Activated T-helper 2 cell treated with anti-CD3 and anti-CD28 coated beads, Interferon-gamma antibody, Interleukin-2, Interleukin-4, amounts not matched to agents 10 μg/mL and 5 μg/mL and 100 μg/mL, durations not matched to agents 14 hours and 24 hours and 36 hours (primary cell): ENCODE results near the gene NTSR1. TPM values are rescaled to one million over a fixed set of nuclear protein-coding genes. Genes with fewer than 3 reads are reported as not detected.

Source experiments
- DNase-seq: peaks from one replicate; pipeline ENCODE4 v3.0.0; 2021; ENCODE audit warnings: low spot score
- H3K27ac Mint-ChIP-seq: one replicate; pipeline ENCODE4 v1.8.0; 2021; ENCODE audit warnings: mixed read lengths
- H3K27me3 Mint-ChIP-seq: one replicate; pipeline ENCODE4 v1.8.0; 2021; ENCODE audit warnings: low read depth, mixed read lengths
- H3K36me3 Mint-ChIP-seq: one replicate; pipeline ENCODE4 v1.8.0; 2021; ENCODE audit warnings: low read depth, mixed read lengths
- H3K4me1 Mint-ChIP-seq: one replicate; pipeline ENCODE4 v1.8.0; 2021; ENCODE audit warnings: low read depth, mixed read lengths
- H3K4me3 Mint-ChIP-seq: one replicate; pipeline ENCODE4 v1.8.0; 2021; ENCODE audit warnings: low read depth, mild to moderate bottlenecking, moderate library complexity, mixed read lengths
- H3K9me3 Mint-ChIP-seq: one replicate; pipeline ENCODE4 v1.8.0; 2021; ENCODE audit warnings: mixed read lengths
- intact Hi-C: fragments of 100-400 bp; cut with micrococcal nuclease; formaldehyde crosslinking; loops from one replicate; pipeline ENCODE4 v1.15.1; 2023
- total RNA-seq: library from RNA; stranded (reverse); gene quantifications from 2 replicates; pipeline ENCODE4 v1.2.3, GENCODE V29; 2022

NTSR1 gene
- total RNA-seq, 1 donor from 2014 or later: not detected

- no peaks in the 10 kb centered on the region for H3K9me3 Mint-ChIP-seq
- no peaks in the 10 kb centered on the region for H3K36me3 Mint-ChIP-seq
- H3K27ac Mint-ChIP-seq: no peak overlapping the region
- H3K27me3 Mint-ChIP-seq: peaks cover 22% of the 10 kb centered on the region
- intact Hi-C loops: no loop called here
- peaks cover 10% of the 10 kb centered on the region for H3K4me1 Mint-ChIP-seq
- H3K4me3 Mint-ChIP-seq: no peak overlapping the region
- DNase-seq: no peak
These were observed 8.2 kb upstream of the NTSR1 start for GRCh38 chr20:62700261-62700930.

GRCh38 chr20:62701161-62702012 is 7.2 kb upstream of the NTSR1 start:
- DNase-seq: no peak
- H3K27ac Mint-ChIP-seq: no peak overlapping the region
- peaks cover 26% of the 10 kb centered on the region for H3K27me3 Mint-ChIP-seq
- peaks cover 10% of the 10 kb centered on the region for H3K4me1 Mint-ChIP-seq
- H3K36me3 Mint-ChIP-seq: no peaks in the 10 kb centered on the region
- H3K9me3 Mint-ChIP-seq: no peaks in the 10 kb centered on the region
- H3K4me3 Mint-ChIP-seq: no peak overlapping the region
- intact Hi-C loops: no loop called here

GRCh38 chr20:62702013-62702300 is 6.7 kb upstream of the NTSR1 start:
- Mint-ChIP-seq H3K27ac (no peak overlapping the region), H3K36me3 (no peaks in the 10 kb centered on the region), H3K27me3 (peaks cover 29% of the 10 kb centered on the region), H3K9me3 (no peaks in the 10 kb centered on the region), H3K4me1 (peaks cover 7% of the 10 kb centered on the region), H3K4me3 (no peak overlapping the region)
- intact Hi-C loops: no loop called here
- no peak for DNase-seq

GRCh38 chr20:62702895-62703852 is 5.5 kb upstream of the NTSR1 start:
- Mint-ChIP-seq H3K27ac (peak overlapping the region; percentile 76), H3K9me3 (no peaks in the 10 kb centered on the region), H3K36me3 (no peaks in the 10 kb centered on the region), H3K27me3 (peaks cover 37% of the 10 kb centered on the region), H3K4me1 (peaks cover 5% of the 10 kb centered on the region), H3K4me3 (no peak overlapping the region)
- intact Hi-C loops: no loop called here
- DNase-seq: no peak

GRCh38 chr20:62703853-62704228 is 4.8 kb upstream of the NTSR1 start:
- peaks cover 38% of the 10 kb centered on the region for H3K27me3 Mint-ChIP-seq
- H3K27ac Mint-ChIP-seq: peak overlapping the region; percentile 76
- DNase-seq: no peak
- H3K4me3 Mint-ChIP-seq: no peak overlapping the region
- H3K36me3 Mint-ChIP-seq: no peaks in the 10 kb centered on the region
- peaks cover 5% of the 10 kb centered on the region for H3K4me1 Mint-ChIP-seq
- intact Hi-C loops: no loop called here
- no peaks in the 10 kb centered on the region for H3K9me3 Mint-ChIP-seq

- H3K36me3 Mint-ChIP-seq: no peaks in the 10 kb centered on the region
- intact Hi-C loops: no loop called here
- H3K9me3 Mint-ChIP-seq: no peaks in the 10 kb centered on the region
- DNase-seq: no peak
- H3K27ac Mint-ChIP-seq: no peak overlapping the region
- no peak overlapping the region for H3K4me3 Mint-ChIP-seq
- H3K4me1 Mint-ChIP-seq: peaks cover 5% of the 10 kb centered on the region
- peaks cover 38% of the 10 kb centered on the region for H3K27me3 Mint-ChIP-seq
These were observed 4.2 kb upstream of the NTSR1 start for GRCh38 chr20:62704341-62704948.

- Mint-ChIP-seq H3K27me3 (peaks cover 48% of the 10 kb centered on the region), H3K4me1 (peaks cover 5% of the 10 kb centered on the region), H3K27ac (no peak overlapping the region), H3K4me3 (no peak overlapping the region), H3K36me3 (no peaks in the 10 kb centered on the region), H3K9me3 (no peaks in the 10 kb centered on the region)
- no peak for DNase-seq
- intact Hi-C loops: loop anchor here (5.0 kb wide), 1 partner anchor 37 kb away; no protein-coding TSS in a partner anchor
These were observed 3.0 kb upstream of the NTSR1 start for GRCh38 chr20:62705627-62706026.

- Mint-ChIP-seq H3K4me3 (no peak overlapping the region), H3K27me3 (peaks cover 47% of the 10 kb centered on the region), H3K9me3 (no peaks in the 10 kb centered on the region), H3K36me3 (no peaks in the 10 kb centered on the region), H3K4me1 (peaks cover 5% of the 10 kb centered on the region), H3K27ac (no peak overlapping the region)
- no peak for DNase-seq
- intact Hi-C loops: loop anchor here (5.0 kb wide), 1 partner anchor 36 kb away; no protein-coding TSS in a partner anchor
These were observed 2.3 kb upstream of the NTSR1 start for GRCh38 chr20:62706344-62706743.

- intact Hi-C loops: loop anchor here (5.0 kb wide), 1 partner anchor 35 kb away; no protein-coding TSS in a partner anchor
- Mint-ChIP-seq H3K4me1 (peaks cover 5% of the 10 kb centered on the region), H3K4me3 (no peak overlapping the region), H3K27me3 (peaks cover 49% of the 10 kb centered on the region), H3K36me3 (no peaks in the 10 kb centered on the region), H3K9me3 (no peaks in the 10 kb centered on the region), H3K27ac (no peak overlapping the region)
- no peak for DNase-seq
These were observed 1.8 kb upstream of the NTSR1 start for GRCh38 chr20:62706857-62707256.

GRCh38 chr20:62707276-62707920 is 1.2 kb upstream of the NTSR1 start:
- Mint-ChIP-seq H3K4me1 (peaks cover 5% of the 10 kb centered on the region), H3K4me3 (no peak overlapping the region), H3K27ac (no peak overlapping the region), H3K9me3 (no peaks in the 10 kb centered on the region), H3K36me3 (no peaks in the 10 kb centered on the region), H3K27me3 (peaks cover 48% of the 10 kb centered on the region)
- intact Hi-C loops: loop anchor here (5.0 kb wide), 1 partner anchor 35 kb away; no protein-coding TSS in a partner anchor
- no peak for DNase-seq

- Mint-ChIP-seq H3K9me3 (no peaks in the 10 kb centered on the region), H3K36me3 (no peaks in the 10 kb centered on the region), H3K4me1 (peaks cover 5% of the 10 kb centered on the region), H3K4me3 (no peak overlapping the region), H3K27ac (no peak overlapping the region), H3K27me3 (peaks cover 48% of the 10 kb centered on the region)
- intact Hi-C loops: loop anchor here (5.0 kb wide), 1 partner anchor 34 kb away; no protein-coding TSS in a partner anchor
- no peak for DNase-seq
These were observed 615 bp upstream of the NTSR1 start for GRCh38 chr20:62707921-62708521.
